ENCODE data around the gene PRRX2. TPM values are rescaled to one million over a fixed set of nuclear protein-coding genes. Genes with fewer than 3 reads are reported as not detected.

Gene PRRX2
- total RNA-seq, 1 experiment from 2014 or later: 12.7 TPM

GRCh38 chr9:129649726-129650679, 15.4 kb upstream of the PRRX2 start:
- POLR2A ChIA-PET (ENCODE audit: low non-redundant PET): no interaction called here
- CTCF ChIA-PET: no interaction called here

GRCh38 chr9:129650680-129651235, 14.7 kb upstream of the PRRX2 start:
- ChIA-PET POLR2A (ENCODE audit: low non-redundant PET) (no interaction called here), CTCF (no interaction called here)
- Histone ChIP-seq H3K27ac (ENCODE audit: low read depth, low read length, poor library complexity, severe bottlenecking) (no peak overlapping the region), H3K4me1 (ENCODE audit: insufficient read depth, low read length, poor library complexity, severe bottlenecking) (peaks cover 27% of the 10 kb centered on the region), H3K4me3 (ENCODE audit: low read depth, low read length, poor library complexity, severe bottlenecking) (no peak overlapping the region), H3K9me3 (ENCODE audit: low read depth, low read length, poor library complexity, severe bottlenecking) (no peaks in the 10 kb centered on the region), H3K27me3 (replicated peaks; ENCODE audit: insufficient read depth, low read depth, low read length, poor library complexity) (no peaks in the 10 kb centered on the region), H3K36me3 (ENCODE audit: insufficient read depth, low read length, poor library complexity, severe bottlenecking) (no peaks in the 10 kb centered on the region)
- BruUV-seq (replicated peaks): no TSS peak
- no peak for TF ChIP-seq EZH2 (IDR thresholded peaks at IDR 0.05; ENCODE audit: borderline replicate concordance, low read depth, low read length, poor library complexity, severe bottlenecking)
- TF ChIP-seq CTCF (conservative IDR thresholded peaks at IDR 0.05; ENCODE audit: low read depth, low read length): no peak
- no peak for DNase-seq (ENCODE audit: low spot score)
- intact Hi-C loops (cut with micrococcal nuclease; ENCODE audit: unreplicated experiment): no loop called here

More at GRCh38 chr9:129649726-129650679, 15.4 kb upstream of the PRRX2 start:
- BruUV-seq (replicated peaks): no TSS peak
- no peak overlapping the region for H3K4me3 ChIP-seq (ENCODE audit: low read depth, low read length, poor library complexity, severe bottlenecking)
- TF ChIP-seq CTCF (conservative IDR thresholded peaks at IDR 0.05; ENCODE audit: low read depth, low read length) (no peak), EZH2 (IDR thresholded peaks at IDR 0.05; ENCODE audit: borderline replicate concordance, low read depth, low read length, poor library complexity, severe bottlenecking) (no peak)
- peaks cover 26% of the 10 kb centered on the region for H3K4me1 ChIP-seq (ENCODE audit: insufficient read depth, low read length, poor library complexity, severe bottlenecking)
- DNase-seq (ENCODE audit: low spot score): no peak
- no peaks in the 10 kb centered on the region for H3K36me3 ChIP-seq (ENCODE audit: insufficient read depth, low read length, poor library complexity, severe bottlenecking)
- H3K27me3 ChIP-seq (replicated peaks; ENCODE audit: insufficient read depth, low read depth, low read length, poor library complexity): no peaks in the 10 kb centered on the region
- no peak overlapping the region for H3K27ac ChIP-seq (ENCODE audit: low read depth, low read length, poor library complexity, severe bottlenecking)
- H3K9me3 ChIP-seq (ENCODE audit: low read depth, low read length, poor library complexity, severe bottlenecking): no peaks in the 10 kb centered on the region
- intact Hi-C loops (cut with micrococcal nuclease; ENCODE audit: unreplicated experiment): no loop called here

- intact Hi-C loops (cut with micrococcal nuclease; ENCODE audit: unreplicated experiment): no loop called here
- no TSS peak for BruUV-seq (replicated peaks)
- H3K27me3 ChIP-seq (replicated peaks; ENCODE audit: insufficient read depth, low read depth, low read length, poor library complexity): no peaks in the 10 kb centered on the region
- peaks cover 27% of the 10 kb centered on the region for H3K4me1 ChIP-seq (ENCODE audit: insufficient read depth, low read length, poor library complexity, severe bottlenecking)
- H3K4me3 ChIP-seq (ENCODE audit: low read depth, low read length, poor library complexity, severe bottlenecking): peak overlapping the region; percentile 22
- H3K9me3 ChIP-seq (ENCODE audit: low read depth, low read length, poor library complexity, severe bottlenecking): no peaks in the 10 kb centered on the region
- peak overlapping the region; percentile 57 for H3K27ac ChIP-seq (ENCODE audit: low read depth, low read length, poor library complexity, severe bottlenecking)
- CTCF ChIA-PET: no interaction called here
- H3K36me3 ChIP-seq (ENCODE audit: insufficient read depth, low read length, poor library complexity, severe bottlenecking): no peaks in the 10 kb centered on the region
- POLR2A ChIA-PET (ENCODE audit: low non-redundant PET): no interaction called here
- TF ChIP-seq EZH2 (IDR thresholded peaks at IDR 0.05; ENCODE audit: borderline replicate concordance, low read depth, low read length, poor library complexity, severe bottlenecking) (no peak), CTCF (conservative IDR thresholded peaks at IDR 0.05; ENCODE audit: low read depth, low read length) (no peak)
- DNase-seq (ENCODE audit: low spot score): no peak
These were observed 11.5 kb upstream of the PRRX2 start for GRCh38 chr9:129653823-129654553.
